Astrocyte (in vitro differentiated cells and primary cell): ENCODE measurements around the gene TLNRD1. TPM values are rescaled to one million over a fixed set of nuclear protein-coding genes. Genes with fewer than 3 reads are reported as not detected.

ENCODE experiments used
- DNase-seq: peaks from one replicate; pipeline ENCODE4 v3.0.0-alpha.2; 2010; ENCODE audit warnings: low read depth
- FAIRE-seq: peaks from 2 replicates; lab custom pipeline; 2011; peaks lifted over from hg19 to GRCh38; lab: Jason Lieb, UNC
- H2AFZ ChIP-seq: 2 replicates; pipeline ENCODE4 v1.6.0; 2012; ENCODE audit warnings: low read depth, low read length, inconsistent platforms
- H3K27ac ChIP-seq: 2 replicates; pipeline ENCODE4 v1.5.1; 2011; ENCODE audit warnings: low read depth, low read length, inconsistent platforms
- H3K27me3 ChIP-seq: 2 replicates; pipeline ENCODE4 v1.6.0; 2011; ENCODE audit warnings: low read length, inconsistent platforms; ENCODE audit not compliant: insufficient read depth
- H3K36me3 ChIP-seq: 2 replicates; pipeline ENCODE4 v1.5.1; 2011; ENCODE audit warnings: low read length, inconsistent platforms; ENCODE audit not compliant: insufficient read depth
- H3K4me1 ChIP-seq: 2 replicates; pipeline ENCODE4 v1.5.1; 2011; ENCODE audit warnings: low read length, inconsistent platforms; ENCODE audit not compliant: insufficient read depth
- H3K4me2 ChIP-seq: 2 replicates; pipeline ENCODE4 v1.6.0; 2012; ENCODE audit warnings: low read length, inconsistent platforms
- H3K4me3 ChIP-seq: 2 replicates; pipeline ENCODE4 v1.5.1; 2011; ENCODE audit warnings: low read depth, mild to moderate bottlenecking, low read length, inconsistent platforms; ENCODE audit not compliant: insufficient read depth
- H3K79me2 ChIP-seq: 2 replicates; pipeline ENCODE4 v1.6.0; 2012; ENCODE audit warnings: mild to moderate bottlenecking, low read length, inconsistent platforms; ENCODE audit not compliant: insufficient read depth
- H3K9ac ChIP-seq: 2 replicates; pipeline ENCODE4 v1.6.0; 2012; ENCODE audit warnings: mild to moderate bottlenecking, low read length, inconsistent platforms
- H3K9me3 ChIP-seq: 2 replicates; pipeline ENCODE4 v1.5.1; 2012; ENCODE audit warnings: low read depth, mild to moderate bottlenecking, low read length, inconsistent platforms; ENCODE audit not compliant: insufficient read depth
- H4K20me1 ChIP-seq: 2 replicates; pipeline ENCODE4 v1.6.0; 2012; ENCODE audit warnings: low read length, inconsistent platforms; ENCODE audit not compliant: insufficient read depth
- H3K27ac Mint-ChIP-seq: one replicate; pipeline ENCODE4 v1.8.0; 2021; ENCODE audit warnings: mild to moderate bottlenecking, mixed read lengths; ENCODE audit not compliant: unreplicated experiment
- H3K27me3 Mint-ChIP-seq: one replicate; pipeline ENCODE4 v1.8.0; 2021; ENCODE audit warnings: low read depth, mixed read lengths; ENCODE audit not compliant: unreplicated experiment
- H3K36me3 Mint-ChIP-seq: one replicate; pipeline ENCODE4 v1.8.0; 2021; ENCODE audit warnings: low read depth, mixed read lengths; ENCODE audit not compliant: unreplicated experiment
- H3K4me1 Mint-ChIP-seq: one replicate; pipeline ENCODE4 v1.8.0; 2021; ENCODE audit warnings: low read depth, mixed read lengths; ENCODE audit not compliant: unreplicated experiment
- H3K4me3 Mint-ChIP-seq: one replicate; pipeline ENCODE4 v1.8.0; 2021; ENCODE audit warnings: mild to moderate bottlenecking, moderate library complexity, mixed read lengths; ENCODE audit not compliant: unreplicated experiment
- H3K9me3 Mint-ChIP-seq: one replicate; pipeline ENCODE4 v1.8.0; 2021; ENCODE audit warnings: mild to moderate bottlenecking, mixed read lengths; ENCODE audit not compliant: unreplicated experiment
- EZH2 ChIP-seq: IDR thresholded peaks from 2 replicates; pipeline ENCODE4 v1.6.1; 2012; ENCODE audit warnings: mild to moderate bottlenecking, low read length, inconsistent platforms; ENCODE audit not compliant: insufficient read depth
- total RNA-seq: library from RNA; stranded (reverse); gene quantifications from 2 replicates; pipeline ENCODE4 v1.2.1, GENCODE V29; 2021
- TF ChIP-seq, protein P1 (sequence below): IDR thresholded peaks from 2 replicates; pipeline ENCODE4 v1.5.1; 2011; ENCODE audit warnings: low read depth, mild to moderate bottlenecking, inconsistent platforms, low read length, moderate library complexity; ENCODE audit not compliant: insufficient read depth

The TLNRD1 gene
- total RNA-seq, 1 donor from 2014 or later = 24.2 TPM

DNA sequence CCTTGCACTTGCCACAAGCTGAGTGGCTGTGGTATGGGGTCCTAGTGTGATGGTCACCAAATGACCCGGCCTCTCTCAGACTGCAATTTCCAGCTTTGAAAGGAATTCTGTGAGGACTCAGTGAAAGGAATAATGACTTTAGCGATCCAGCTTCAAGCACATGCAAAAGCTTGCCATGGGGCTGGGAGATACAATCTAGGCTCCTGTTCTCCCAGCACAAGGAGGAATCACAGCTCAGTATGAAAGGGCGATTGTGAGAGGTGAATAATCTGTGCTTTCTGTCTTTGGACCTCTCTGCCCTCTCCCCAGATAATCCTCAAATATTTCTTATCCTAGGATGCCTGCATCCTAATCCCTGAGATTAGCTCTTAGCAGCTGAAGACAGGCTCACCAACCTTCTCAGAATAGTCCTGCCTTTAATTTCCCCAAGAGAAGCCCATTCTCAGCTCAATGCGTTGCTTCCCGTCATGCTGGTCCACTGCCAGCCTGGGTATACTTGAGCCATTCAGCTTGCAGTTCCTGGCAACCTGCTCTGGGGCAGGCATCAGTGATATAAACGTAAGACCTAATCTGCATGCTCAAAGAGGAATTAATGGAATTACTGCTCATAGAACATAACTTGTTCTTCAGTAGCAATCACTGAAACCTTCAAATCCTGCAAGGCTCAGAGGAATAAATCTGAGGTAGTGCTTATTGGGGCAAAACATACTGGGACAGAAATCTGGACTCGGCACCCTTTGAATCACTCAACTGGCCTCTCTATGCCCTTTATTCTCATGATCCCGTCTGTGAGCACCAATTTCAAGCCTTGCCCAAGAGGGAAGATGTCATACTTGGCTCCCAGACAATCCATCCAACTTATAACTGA is 15.1 kb downstream of the TLNRD1 start:
- no peaks in the 10 kb centered on the region for H3K4me1 Mint-ChIP-seq
- no peak for FAIRE-seq
- H3K36me3 Mint-ChIP-seq = no peaks in the 10 kb centered on the region
- no peaks in the 10 kb centered on the region for H3K27me3 ChIP-seq
- H4K20me1 ChIP-seq = peaks cover 8% of the 10 kb centered on the region
- no peaks in the 10 kb centered on the region for H3K36me3 ChIP-seq
- no peak overlapping the region for H3K27ac ChIP-seq
- TF ChIP-seq, protein P1, sequence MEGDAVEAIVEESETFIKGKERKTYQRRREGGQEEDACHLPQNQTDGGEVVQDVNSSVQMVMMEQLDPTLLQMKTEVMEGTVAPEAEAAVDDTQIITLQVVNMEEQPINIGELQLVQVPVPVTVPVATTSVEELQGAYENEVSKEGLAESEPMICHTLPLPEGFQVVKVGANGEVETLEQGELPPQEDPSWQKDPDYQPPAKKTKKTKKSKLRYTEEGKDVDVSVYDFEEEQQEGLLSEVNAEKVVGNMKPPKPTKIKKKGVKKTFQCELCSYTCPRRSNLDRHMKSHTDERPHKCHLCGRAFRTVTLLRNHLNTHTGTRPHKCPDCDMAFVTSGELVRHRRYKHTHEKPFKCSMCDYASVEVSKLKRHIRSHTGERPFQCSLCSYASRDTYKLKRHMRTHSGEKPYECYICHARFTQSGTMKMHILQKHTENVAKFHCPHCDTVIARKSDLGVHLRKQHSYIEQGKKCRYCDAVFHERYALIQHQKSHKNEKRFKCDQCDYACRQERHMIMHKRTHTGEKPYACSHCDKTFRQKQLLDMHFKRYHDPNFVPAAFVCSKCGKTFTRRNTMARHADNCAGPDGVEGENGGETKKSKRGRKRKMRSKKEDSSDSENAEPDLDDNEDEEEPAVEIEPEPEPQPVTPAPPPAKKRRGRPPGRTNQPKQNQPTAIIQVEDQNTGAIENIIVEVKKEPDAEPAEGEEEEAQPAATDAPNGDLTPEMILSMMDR = no peak
- TF ChIP-seq EZH2 = no peak
- no peaks in the 10 kb centered on the region for H3K9me3 ChIP-seq
- H3K4me3 ChIP-seq = no peak overlapping the region
- H3K79me2 ChIP-seq = no peaks in the 10 kb centered on the region
- no peak overlapping the region for H3K4me2 ChIP-seq
- DNase-seq = no peak
- H3K9me3 Mint-ChIP-seq = no peaks in the 10 kb centered on the region
- H3K27me3 Mint-ChIP-seq = no peaks in the 10 kb centered on the region
- H3K4me3 Mint-ChIP-seq = no peak overlapping the region
- H3K27ac Mint-ChIP-seq = no peak overlapping the region
- H3K4me1 ChIP-seq = no peaks in the 10 kb centered on the region
- H2AFZ ChIP-seq = no peak overlapping the region
- no peak overlapping the region for H3K9ac ChIP-seq

DNA sequence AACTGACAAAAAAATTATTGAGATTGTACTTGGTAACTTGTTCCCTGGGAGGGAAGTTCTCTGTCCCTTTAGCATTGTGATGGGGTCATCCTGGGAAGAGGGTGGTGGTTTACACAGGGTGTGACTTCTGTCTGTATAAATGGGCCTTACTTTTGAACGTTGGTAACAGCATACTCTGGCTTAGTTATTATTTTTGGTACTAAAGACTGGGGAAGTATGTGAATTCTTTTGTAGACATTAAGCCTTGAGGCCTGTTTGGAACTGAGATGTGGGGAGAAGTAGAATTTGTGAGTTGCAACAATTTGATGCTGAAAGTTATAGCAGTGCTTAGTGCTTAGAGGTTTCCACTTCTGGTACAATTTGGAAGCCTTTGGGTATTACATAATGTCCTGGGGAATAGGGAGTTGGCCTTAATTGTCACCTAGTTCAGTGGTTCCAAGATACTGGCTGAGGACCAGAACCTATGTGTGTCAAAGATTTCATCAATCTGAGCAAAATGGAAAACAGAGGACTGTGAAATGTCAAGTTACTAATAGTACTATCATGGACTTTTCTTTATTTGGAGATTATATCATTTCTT is 15.9 kb downstream of the TLNRD1 start:
- Histone ChIP-seq H3K4me3 (no peak overlapping the region), H3K9ac (no peak overlapping the region), H3K4me1 (no peaks in the 10 kb centered on the region), H3K27ac (no peak overlapping the region), H3K4me2 (no peak overlapping the region), H4K20me1 (peaks cover 3% of the 10 kb centered on the region), H3K79me2 (no peaks in the 10 kb centered on the region), H3K9me3 (no peaks in the 10 kb centered on the region), H3K36me3 (no peaks in the 10 kb centered on the region), H2AFZ (no peak overlapping the region), H3K27me3 (no peaks in the 10 kb centered on the region)
- H3K27ac Mint-ChIP-seq = no peak overlapping the region
- H3K9me3 Mint-ChIP-seq = no peaks in the 10 kb centered on the region
- DNase-seq (no peak), FAIRE-seq (no peak)
- no peaks in the 10 kb centered on the region for H3K4me1 Mint-ChIP-seq
- no peak for TF ChIP-seq EZH2
- TF ChIP-seq, protein P1 = no peak
- H3K27me3 Mint-ChIP-seq = no peaks in the 10 kb centered on the region
- no peaks in the 10 kb centered on the region for H3K36me3 Mint-ChIP-seq
- no peak overlapping the region for H3K4me3 Mint-ChIP-seq

DNA sequence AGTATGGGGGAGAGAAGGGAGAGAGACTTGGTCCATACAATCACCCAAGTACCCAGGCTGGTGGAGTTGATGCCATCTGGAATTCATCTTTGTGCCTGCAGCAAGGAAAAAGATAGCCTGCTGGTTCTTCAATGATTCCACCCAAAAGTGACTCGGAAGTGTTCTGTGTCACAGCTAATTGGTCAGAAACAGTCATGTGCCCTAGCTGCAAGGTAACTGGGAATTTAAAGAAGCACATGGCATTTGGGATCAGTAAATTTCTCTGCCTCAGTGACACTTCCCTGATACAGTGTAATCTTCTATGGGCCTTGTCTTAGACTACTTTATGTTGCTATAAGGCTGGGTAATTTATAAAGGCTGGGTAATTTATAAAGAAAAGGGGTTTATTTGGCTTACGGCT is 17.5 kb downstream of the TLNRD1 start:
- Mint-ChIP-seq H3K27me3 (no peaks in the 10 kb centered on the region), H3K4me3 (no peak overlapping the region), H3K9me3 (no peaks in the 10 kb centered on the region), H3K36me3 (no peaks in the 10 kb centered on the region), H3K4me1 (no peaks in the 10 kb centered on the region), H3K27ac (no peak overlapping the region)
- H2AFZ ChIP-seq = no peak overlapping the region
- no peak overlapping the region for H3K9ac ChIP-seq
- no peaks in the 10 kb centered on the region for H3K79me2 ChIP-seq
- H4K20me1 ChIP-seq = no peaks in the 10 kb centered on the region
- FAIRE-seq (no peak), DNase-seq (no peak)
- no peaks in the 10 kb centered on the region for H3K9me3 ChIP-seq
- H3K27ac ChIP-seq = no peak overlapping the region
- H3K36me3 ChIP-seq = no peaks in the 10 kb centered on the region
- no peak overlapping the region for H3K4me2 ChIP-seq
- H3K4me3 ChIP-seq = no peak overlapping the region
- TF ChIP-seq, protein P1 = no peak
- no peak for TF ChIP-seq EZH2
- H3K27me3 ChIP-seq = no peaks in the 10 kb centered on the region
- peaks cover under 1% of the 10 kb centered on the region for H3K4me1 ChIP-seq
